Muscle layer of duodenum (tissue), 2 donors: ENCODE results near the gene SMIM32.

ENCODE experiments used
- H3K27ac ChIP-seq: one replicate; pipeline ENCODE4 v1.7.0; 2013; ENCODE audit warnings: mild to moderate bottlenecking, low read length
- H3K27me3 ChIP-seq: one replicate; pipeline ENCODE4 v1.7.0; 2013; ENCODE audit warnings: low read depth, mild to moderate bottlenecking, control low read depth, low read length
- H3K36me3 ChIP-seq, 2 donors: one replicate each; pipeline ENCODE4 v1.7.0; 2013; ENCODE audit warnings: low read length in 2 of 2, control low read depth in 1 of 2, mild to moderate bottlenecking in 1 of 2; ENCODE audit not compliant: insufficient read depth in 2 of 2, control insufficient read depth in 1 of 2
- H3K4me1 ChIP-seq, 2 donors: one replicate each; pipeline ENCODE4 v1.7.0; 2013; ENCODE audit warnings: low read length in 2 of 2, mild to moderate bottlenecking in 2 of 2, control low read depth in 1 of 2, moderate library complexity in 1 of 2; ENCODE audit not compliant: insufficient read depth in 2 of 2, control insufficient read depth in 1 of 2
- H3K4me3 ChIP-seq, 2 donors: one replicate each; pipeline ENCODE4 v1.7.0; 2013; ENCODE audit warnings: low read length in 2 of 2, low read depth in 1 of 2, mild to moderate bottlenecking in 1 of 2
- H3K9me3 ChIP-seq, 2 donors: one replicate each; pipeline ENCODE4 v1.7.0; 2013; ENCODE audit warnings: low read length in 2 of 2, control low read depth in 1 of 2, mild to moderate bottlenecking in 1 of 2; ENCODE audit not compliant: control insufficient read depth in 1 of 2
- donor health status: healthy.

SMIM32 gene

DNA sequence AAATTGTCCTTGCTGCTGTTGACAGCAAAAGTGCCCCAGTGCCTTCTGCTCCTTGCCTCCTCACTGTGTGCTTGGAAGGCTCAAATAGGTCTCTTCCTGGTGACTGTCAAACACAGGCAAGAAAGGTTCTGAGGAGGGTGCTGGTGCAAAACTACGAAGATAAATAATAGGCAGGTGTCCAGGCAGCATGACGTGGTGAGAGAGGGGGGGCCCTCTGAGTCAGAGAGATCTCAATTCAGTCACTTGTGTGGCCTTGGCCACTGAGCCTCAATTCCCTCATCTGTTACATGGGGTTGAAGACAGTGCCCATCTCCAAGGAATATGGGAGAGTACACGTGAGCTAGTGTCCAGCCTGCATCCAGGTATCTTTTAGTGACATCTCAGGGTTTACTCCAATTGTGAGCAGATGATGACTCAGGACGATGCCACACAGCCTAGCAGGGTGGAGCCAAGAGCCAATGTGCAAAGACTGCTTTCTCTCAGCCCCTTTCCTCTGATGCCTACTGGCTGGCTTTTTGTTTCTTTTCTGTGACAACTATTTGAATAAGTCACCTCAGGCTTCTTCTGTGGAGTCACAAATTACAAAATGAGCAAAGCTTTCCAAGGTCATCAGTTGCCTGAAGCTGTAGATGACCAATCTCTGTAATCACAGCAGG is 29.7 kb upstream of the SMIM32 start:
- Histone ChIP-seq H3K27me3 (no peaks in the 10 kb centered on the region), H3K36me3 (no peaks in the 10 kb centered on the region)

GRCh38 chr5:136221340-136221739 is 28.4 kb upstream of the SMIM32 start:
- Histone ChIP-seq H3K27me3 (no peaks in the 10 kb centered on the region), H3K27ac (no peak overlapping the region), H3K9me3 (no peaks in the 10 kb centered on the region), H3K36me3 (no peaks in the 10 kb centered on the region), H3K4me1 (no peaks in the 10 kb centered on the region), H3K4me3 (no peak overlapping the region)

More for the DNA sequence above, 29.7 kb upstream of the SMIM32 start:
- no peaks in the 10 kb centered on the region for H3K4me1 ChIP-seq
- H3K27ac ChIP-seq = no peak overlapping the region
- H3K4me3 ChIP-seq = no peak overlapping the region
- no peaks in the 10 kb centered on the region for H3K9me3 ChIP-seq

DNA sequence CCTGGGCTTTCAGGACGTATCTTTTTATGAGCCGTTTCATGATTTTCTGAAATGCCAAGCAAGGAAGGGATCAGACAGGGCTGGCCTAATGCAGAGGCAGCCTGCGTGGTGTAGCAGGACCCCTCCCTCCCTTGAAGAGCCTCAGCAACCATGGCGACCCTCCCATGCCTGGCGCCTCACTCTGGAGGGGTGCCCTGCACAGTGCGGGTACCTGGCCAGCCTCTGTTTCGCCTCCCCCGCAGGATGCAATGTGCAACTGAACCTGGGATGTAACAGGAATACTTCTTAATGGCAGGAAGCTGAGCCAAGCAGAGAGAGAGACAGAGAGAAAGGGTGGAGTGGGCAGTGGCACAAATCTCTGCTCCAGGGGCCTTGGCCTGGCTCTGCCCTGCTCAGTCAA is 23.3 kb upstream of the SMIM32 start:
- H3K27me3 ChIP-seq = peaks cover 4% of the 10 kb centered on the region
- no peak overlapping the region for H3K27ac ChIP-seq
- no peaks in the 10 kb centered on the region for H3K4me1 ChIP-seq
- H3K36me3 ChIP-seq = no peaks in the 10 kb centered on the region
- no peak overlapping the region for H3K4me3 ChIP-seq
- no peaks in the 10 kb centered on the region for H3K9me3 ChIP-seq

DNA sequence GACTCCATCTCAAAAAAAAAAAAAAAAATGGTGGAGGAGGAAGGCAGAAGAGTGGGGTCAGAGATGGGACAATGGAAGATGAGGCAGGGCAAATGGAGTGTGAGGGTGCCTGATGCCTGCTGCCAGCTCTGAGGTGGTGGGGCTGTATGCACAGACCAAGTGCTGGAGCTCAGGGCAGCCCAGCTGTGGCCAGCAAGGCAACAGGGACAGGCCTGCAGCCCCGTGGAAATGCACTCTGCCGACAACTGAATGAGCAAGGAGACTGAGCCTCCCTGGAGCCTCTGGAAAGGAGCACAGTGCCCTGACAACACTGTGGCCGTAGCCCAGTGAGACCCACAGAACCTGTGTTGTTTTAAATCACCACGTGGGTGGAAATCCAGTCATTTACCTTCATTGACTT is 22.9 kb upstream of the SMIM32 start:
- Histone ChIP-seq H3K27ac (no peak overlapping the region), H3K27me3 (peaks cover 4% of the 10 kb centered on the region), H3K9me3 (no peaks in the 10 kb centered on the region), H3K36me3 (no peaks in the 10 kb centered on the region), H3K4me1 (no peaks in the 10 kb centered on the region), H3K4me3 (no peak overlapping the region)

DNA sequence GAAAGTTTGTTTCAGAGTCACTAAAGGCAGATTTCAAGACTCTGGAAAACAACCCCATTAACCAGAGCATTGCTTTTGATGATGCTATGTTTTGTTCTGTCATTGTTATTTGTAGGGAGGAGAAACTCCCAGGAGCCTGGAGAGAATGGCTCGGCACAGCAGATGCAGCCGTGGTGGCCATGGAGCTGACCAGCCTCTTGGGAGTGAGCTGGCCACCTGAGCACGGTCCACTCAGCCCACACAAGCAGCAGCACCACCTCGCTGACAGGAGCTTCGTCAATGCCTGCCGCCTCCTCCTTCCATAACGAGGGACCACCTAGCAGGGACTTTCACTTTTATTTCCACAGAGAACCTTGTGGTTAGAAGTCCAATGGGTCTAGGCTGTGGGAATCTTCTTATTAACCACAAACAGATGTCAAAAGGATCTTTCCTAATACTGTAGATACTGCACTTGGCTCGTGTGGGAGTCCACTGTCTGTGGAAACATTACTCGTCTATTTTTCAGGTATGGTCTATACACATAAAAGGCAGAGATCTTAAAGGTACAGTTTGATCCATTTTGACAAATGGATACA is 21.0 kb upstream of the SMIM32 start:
- Histone ChIP-seq H3K27ac (no peak overlapping the region), H3K36me3 (no peaks in the 10 kb centered on the region), H3K9me3 (no peaks in the 10 kb centered on the region), H3K4me1 (no peaks in the 10 kb centered on the region), H3K4me3 (no peak overlapping the region), H3K27me3 (peaks cover 4% of the 10 kb centered on the region)

DNA sequence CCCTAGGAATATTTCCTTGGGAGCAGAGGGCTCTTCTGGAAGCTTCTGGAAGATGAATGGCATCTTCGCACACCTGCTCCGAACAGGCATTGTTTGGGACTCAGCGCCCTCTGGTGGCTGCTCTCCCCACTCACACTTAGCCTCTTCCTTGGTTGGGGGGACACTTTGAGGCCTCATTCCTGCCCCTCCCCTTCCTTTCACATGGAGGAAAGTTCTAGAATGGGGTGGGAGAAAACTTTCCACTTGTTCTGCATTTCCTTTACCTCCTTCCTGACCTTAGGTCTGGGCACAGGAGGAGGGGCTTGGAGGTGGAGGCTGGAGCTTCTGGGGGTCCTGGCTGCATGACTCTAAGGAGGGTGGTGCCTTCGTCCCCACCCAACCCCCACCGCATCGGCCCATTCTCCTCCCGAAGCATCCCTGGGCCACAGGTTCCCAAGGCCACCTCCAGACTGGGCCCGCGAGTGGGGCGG is 19.3 kb upstream of the SMIM32 start:
- Histone ChIP-seq H3K27me3 (peaks cover 4% of the 10 kb centered on the region), H3K4me1 (no peaks in the 10 kb centered on the region), H3K36me3 (no peaks in the 10 kb centered on the region), H3K9me3 (no peaks in the 10 kb centered on the region), H3K27ac (no peak overlapping the region), H3K4me3 (no peak overlapping the region)

DNA sequence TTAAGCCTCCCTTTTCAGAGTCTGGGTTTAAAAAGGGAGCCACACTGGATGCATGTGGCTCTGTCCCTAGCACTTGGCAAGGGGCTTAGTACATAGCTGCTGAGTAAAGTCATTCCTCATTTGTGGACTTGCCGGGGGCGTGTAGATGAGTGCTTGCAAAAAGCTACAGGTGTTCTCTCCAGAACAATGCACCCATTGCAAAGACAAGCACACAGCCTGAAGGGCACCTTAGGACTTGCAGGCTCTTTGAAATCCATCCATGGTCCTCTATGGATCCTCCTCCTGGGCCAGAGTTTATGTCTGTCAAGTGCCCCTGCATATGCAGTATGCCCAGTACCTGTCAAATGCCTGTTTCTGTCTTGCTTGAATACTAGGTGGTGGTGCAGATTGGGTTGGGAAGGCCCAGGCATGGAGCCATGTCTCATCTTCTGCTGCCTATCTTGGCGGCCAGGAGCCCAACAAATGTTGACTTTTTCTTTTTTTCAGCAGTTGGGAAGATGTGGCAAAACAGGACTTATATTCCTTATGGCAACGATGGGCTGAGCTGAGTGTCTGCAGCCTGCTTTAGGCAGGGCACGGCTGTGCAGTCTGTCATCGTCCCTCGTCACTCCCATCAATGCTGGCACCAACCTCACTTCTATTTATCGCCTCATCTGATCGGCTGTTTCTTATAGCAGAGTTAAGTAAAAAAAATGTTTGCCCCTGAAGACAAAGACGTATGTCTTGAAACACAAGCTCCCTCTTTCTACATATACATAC is 18.5 kb upstream of the SMIM32 start:
- Histone ChIP-seq H3K4me3 (no peak overlapping the region), H3K9me3 (no peaks in the 10 kb centered on the region), H3K27ac (no peak overlapping the region), H3K4me1 (no peaks in the 10 kb centered on the region), H3K27me3 (peaks cover 4% of the 10 kb centered on the region), H3K36me3 (no peaks in the 10 kb centered on the region)

DNA sequence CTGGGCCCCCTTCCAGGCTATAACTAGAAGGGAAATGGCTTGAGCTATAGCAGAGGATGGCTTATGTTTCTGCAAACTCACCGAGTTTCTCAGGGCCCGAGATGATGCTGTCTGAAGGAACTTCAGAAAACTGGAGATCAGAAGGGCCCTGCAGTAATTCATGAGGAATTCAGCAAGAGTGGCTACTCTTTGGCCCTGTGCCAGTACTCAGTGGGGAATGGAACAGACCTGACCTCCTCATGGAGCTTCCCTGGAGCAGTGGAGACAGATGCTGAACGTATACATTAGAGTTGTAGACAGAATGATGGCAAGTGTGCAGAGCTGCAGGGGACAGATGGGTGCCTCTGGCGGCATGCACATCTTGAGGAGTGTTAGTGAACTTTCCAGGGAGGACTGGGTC is 17.3 kb upstream of the SMIM32 start:
- Histone ChIP-seq H3K4me1 (no peaks in the 10 kb centered on the region), H3K9me3 (no peaks in the 10 kb centered on the region), H3K36me3 (no peaks in the 10 kb centered on the region), H3K27ac (no peak overlapping the region), H3K27me3 (peaks cover 4% of the 10 kb centered on the region), H3K4me3 (no peak overlapping the region)

- H3K27me3 ChIP-seq = peaks cover 4% of the 10 kb centered on the region
- H3K4me1 ChIP-seq = no peaks in the 10 kb centered on the region
- H3K4me3 ChIP-seq = no peak overlapping the region
Observed at GRCh38 chr5:136209346-136209910, 16.5 kb upstream of the SMIM32 start.

DNA sequence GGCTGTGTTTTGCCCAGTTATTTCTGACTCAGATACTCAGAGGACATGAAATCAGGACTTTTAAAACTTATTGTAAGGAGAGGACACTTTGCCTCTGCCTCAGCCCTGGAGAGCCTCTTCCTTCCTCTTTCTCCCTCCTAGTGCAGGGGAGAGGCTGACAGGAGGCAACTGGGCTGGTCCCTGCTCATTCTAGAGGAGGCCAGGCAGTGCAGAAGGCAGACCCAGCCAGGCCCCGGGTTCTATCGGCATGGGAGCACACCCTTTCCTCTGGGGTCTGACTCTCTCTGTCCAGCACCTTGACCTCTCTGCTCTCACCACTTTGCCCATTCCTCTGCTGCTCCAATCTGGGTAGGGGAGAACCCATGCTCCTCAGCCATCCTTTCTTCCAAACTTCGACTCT is 16.0 kb upstream of the SMIM32 start:
- no peaks in the 10 kb centered on the region for H3K4me1 ChIP-seq
- no peak overlapping the region for H3K27ac ChIP-seq
- H3K27me3 ChIP-seq = peaks cover 4% of the 10 kb centered on the region
- no peak overlapping the region for H3K4me3 ChIP-seq
- no peaks in the 10 kb centered on the region for H3K36me3 ChIP-seq
- H3K9me3 ChIP-seq = no peaks in the 10 kb centered on the region

More at GRCh38 chr5:136209346-136209910, 16.5 kb upstream of the SMIM32 start:
- Histone ChIP-seq H3K27ac (no peak overlapping the region), H3K36me3 (no peaks in the 10 kb centered on the region), H3K9me3 (no peaks in the 10 kb centered on the region)

DNA sequence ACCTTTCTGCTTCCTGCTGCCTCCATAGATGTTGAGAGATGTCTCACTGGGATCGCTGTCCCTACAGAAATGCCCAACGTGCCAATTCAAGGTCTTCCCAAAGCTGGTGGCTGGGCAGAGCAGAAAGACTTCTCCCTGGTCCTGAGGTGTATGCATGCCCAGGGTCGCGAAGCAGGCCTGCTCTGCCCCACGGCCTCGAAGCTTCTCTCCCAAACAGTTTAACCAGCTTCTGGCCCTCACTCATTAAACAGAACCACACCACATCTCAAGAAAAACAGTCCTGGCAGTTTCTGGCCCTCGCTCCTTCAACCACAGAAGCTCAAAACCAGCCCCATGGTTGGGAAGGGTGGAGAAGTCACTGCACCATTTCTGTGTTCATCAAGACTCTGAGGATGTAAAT is 14.7 kb upstream of the SMIM32 start:
- H3K4me3 ChIP-seq = no peak overlapping the region
- no peak overlapping the region for H3K27ac ChIP-seq
- no peaks in the 10 kb centered on the region for H3K9me3 ChIP-seq
- no peaks in the 10 kb centered on the region for H3K27me3 ChIP-seq
- peaks cover 0 to 3% of the 10 kb centered on the region in 2 donors for H3K4me1 ChIP-seq
- H3K36me3 ChIP-seq = no peaks in the 10 kb centered on the region
